ENCODE data around the gene TMEM267. TPM values are rescaled to one million over a fixed set of nuclear protein-coding genes. Genes with fewer than 3 reads are reported as not detected.

Gene TMEM267
- polyA plus RNA-seq, 1 donor from 2014 or later, result 8.0 TPM

GRCh38 chr5:43484106-43484849 lies 613 bp upstream of the TMEM267 start:
- no peaks in the 10 kb centered on the region for H3K9me3 ChIP-seq (ENCODE audit: low read length)
- H3K36me3 ChIP-seq (ENCODE audit: insufficient read depth, low read length), result no peaks in the 10 kb centered on the region
- H3K79me2 ChIP-seq (replicated peaks; ENCODE audit: insufficient read depth, low read length), result peaks cover 11% of the 10 kb centered on the region
- TF ChIP-seq POLR2AphosphoS5 (IDR thresholded peaks at IDR 0.05) (no peak), TAF1 (IDR thresholded peaks at IDR 0.05; ENCODE audit: low read depth) (peak; percentile 16), REST (IDR thresholded peaks at IDR 0.05; ENCODE audit: borderline replicate concordance) (peak; percentile 48), MXI1 (conservative IDR thresholded peaks at IDR 0.05; ENCODE audit: poor library complexity, severe bottlenecking) (no peak), RAD21 (conservative IDR thresholded peaks at IDR 0.05) (peak; percentile 67), EZH2 (IDR thresholded peaks at IDR 0.05; ENCODE audit: borderline replicate concordance, insufficient read depth, low read length, poor library complexity, severe bottlenecking) (no peak), EP300 (conservative IDR thresholded peaks at IDR 0.05; ENCODE audit: poor library complexity, severe bottlenecking) (no peak), CTCF (IDR thresholded peaks at IDR 0.05; ENCODE audit: poor library complexity, severe bottlenecking) (peak; percentile 81), SMC3 (conservative IDR thresholded peaks at IDR 0.05; ENCODE audit: poor library complexity) (peak; percentile 64)
- peak overlapping the region; percentile 89 for H3K4me3 ChIP-seq (ENCODE audit: low read length)
- H4K20me1 ChIP-seq (ENCODE audit: insufficient read depth), result no peaks in the 10 kb centered on the region
- H3K27ac ChIP-seq (ENCODE audit: low read length), result peak overlapping the region; percentile 71
- H2AFZ ChIP-seq (ENCODE audit: low read depth, low read length), result peak overlapping the region; percentile 91
- no peaks in the 10 kb centered on the region for H3F3A ChIP-seq (ENCODE audit: insufficient read depth, low read length, poor library complexity, severe bottlenecking)
- H3K4me2 ChIP-seq (ENCODE audit: low read length), result peak overlapping the region; percentile 73
- no peaks in the 10 kb centered on the region for H3K9me2 ChIP-seq (ENCODE audit: insufficient read depth, low read length)
- H3K9ac ChIP-seq (ENCODE audit: low read length), result peak overlapping the region; percentile 71
- no peaks in the 10 kb centered on the region for H3K27me3 ChIP-seq (ENCODE audit: insufficient read depth, low read depth, low read length)

GRCh38 chr5:43482490-43483297 lies 971 bp downstream of the TMEM267 start:
- TF ChIP-seq EZH2 (IDR thresholded peaks at IDR 0.05; ENCODE audit: borderline replicate concordance, insufficient read depth, low read length, poor library complexity, severe bottlenecking), result no peak
- no peak for TF ChIP-seq TAF1 (IDR thresholded peaks at IDR 0.05; ENCODE audit: low read depth)
- no peak for TF ChIP-seq CTCF (IDR thresholded peaks at IDR 0.05; ENCODE audit: poor library complexity, severe bottlenecking)
- TF ChIP-seq REST (IDR thresholded peaks at IDR 0.05; ENCODE audit: borderline replicate concordance), result no peak
- no peak for TF ChIP-seq MXI1 (conservative IDR thresholded peaks at IDR 0.05; ENCODE audit: poor library complexity, severe bottlenecking)
- no peak for TF ChIP-seq SMC3 (conservative IDR thresholded peaks at IDR 0.05; ENCODE audit: poor library complexity)
- no peak for TF ChIP-seq POLR2AphosphoS5 (IDR thresholded peaks at IDR 0.05)
- no peak for TF ChIP-seq RAD21 (conservative IDR thresholded peaks at IDR 0.05)
- no peak for TF ChIP-seq EP300 (conservative IDR thresholded peaks at IDR 0.05; ENCODE audit: poor library complexity, severe bottlenecking)
- Histone ChIP-seq H3K36me3 (ENCODE audit: insufficient read depth, low read length) (no peaks in the 10 kb centered on the region), H3K27me3 (ENCODE audit: insufficient read depth, low read depth, low read length) (no peaks in the 10 kb centered on the region), H4K20me1 (ENCODE audit: insufficient read depth) (no peaks in the 10 kb centered on the region), H3K9me2 (ENCODE audit: insufficient read depth, low read length) (no peaks in the 10 kb centered on the region), H2AFZ (ENCODE audit: low read depth, low read length) (peak overlapping the region; percentile 91), H3K79me2 (replicated peaks; ENCODE audit: insufficient read depth, low read length) (peaks cover 11% of the 10 kb centered on the region), H3K4me2 (ENCODE audit: low read length) (peak overlapping the region; percentile 60), H3K9me3 (ENCODE audit: low read length) (no peaks in the 10 kb centered on the region), H3K9ac (ENCODE audit: low read length) (peak overlapping the region; percentile 71), H3K4me3 (ENCODE audit: low read length) (peak overlapping the region; percentile 89), H3F3A (ENCODE audit: insufficient read depth, low read length, poor library complexity, severe bottlenecking) (no peaks in the 10 kb centered on the region), H3K27ac (ENCODE audit: low read length) (peak overlapping the region; percentile 71)

Data from neural cell (in vitro differentiated cells).